ENCODE measurements around the gene DMD. TPM values are rescaled to one million over a fixed set of nuclear protein-coding genes. Genes with fewer than 3 reads are reported as not detected.
"Not testable (repeated sequence)": the region's sequence is repeated elsewhere in the genome, so short reads cannot be mapped to it uniquely, and the experiment has no call there.

Gene DMD
- total RNA-seq, 1 experiment from 2014 or later = 47.2 TPM

DNA sequence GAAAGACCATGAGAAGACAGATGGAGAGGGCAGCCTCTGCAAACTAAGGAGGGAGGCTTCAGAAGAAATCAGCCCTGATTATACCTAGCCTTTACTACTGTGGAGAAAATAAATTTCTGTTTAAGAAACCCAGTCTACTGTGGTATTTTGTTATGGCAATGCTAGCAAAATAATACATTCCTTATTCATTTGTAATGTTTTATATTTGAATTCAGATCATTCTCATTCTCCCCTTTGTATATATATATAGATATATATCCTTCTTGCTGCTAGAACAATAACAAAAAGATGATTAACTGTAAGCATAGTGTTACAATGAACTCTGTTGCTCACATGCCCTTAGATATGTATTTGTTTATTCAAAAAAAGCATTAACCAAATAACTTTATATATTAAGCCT lies 22.5 kb downstream of the DMD start:
- ChIA-PET CTCF (no interaction called here), POLR2A (no interaction called here)
- no peaks in the 10 kb centered on the region for H3K4me1 Mint-ChIP-seq (ENCODE audit: low read depth, unreplicated experiment)
- DNase-seq = no peak
- intact Hi-C loops (cut with micrococcal nuclease; ENCODE audit: unreplicated experiment) = no loop called here
- no peaks in the 10 kb centered on the region for H3K9me3 Mint-ChIP-seq (ENCODE audit: unreplicated experiment)
- H3K36me3 ChIP-seq (ENCODE audit: control insufficient read depth, insufficient read depth, low read length) = no peaks in the 10 kb centered on the region
- TF ChIP-seq, protein P1, sequence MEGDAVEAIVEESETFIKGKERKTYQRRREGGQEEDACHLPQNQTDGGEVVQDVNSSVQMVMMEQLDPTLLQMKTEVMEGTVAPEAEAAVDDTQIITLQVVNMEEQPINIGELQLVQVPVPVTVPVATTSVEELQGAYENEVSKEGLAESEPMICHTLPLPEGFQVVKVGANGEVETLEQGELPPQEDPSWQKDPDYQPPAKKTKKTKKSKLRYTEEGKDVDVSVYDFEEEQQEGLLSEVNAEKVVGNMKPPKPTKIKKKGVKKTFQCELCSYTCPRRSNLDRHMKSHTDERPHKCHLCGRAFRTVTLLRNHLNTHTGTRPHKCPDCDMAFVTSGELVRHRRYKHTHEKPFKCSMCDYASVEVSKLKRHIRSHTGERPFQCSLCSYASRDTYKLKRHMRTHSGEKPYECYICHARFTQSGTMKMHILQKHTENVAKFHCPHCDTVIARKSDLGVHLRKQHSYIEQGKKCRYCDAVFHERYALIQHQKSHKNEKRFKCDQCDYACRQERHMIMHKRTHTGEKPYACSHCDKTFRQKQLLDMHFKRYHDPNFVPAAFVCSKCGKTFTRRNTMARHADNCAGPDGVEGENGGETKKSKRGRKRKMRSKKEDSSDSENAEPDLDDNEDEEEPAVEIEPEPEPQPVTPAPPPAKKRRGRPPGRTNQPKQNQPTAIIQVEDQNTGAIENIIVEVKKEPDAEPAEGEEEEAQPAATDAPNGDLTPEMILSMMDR (IDR thresholded peaks at IDR 0.05; ENCODE audit: insufficient read depth in 1 of 2, low read depth in 1 of 2, low read length in 1 of 2, severe bottlenecking in 1 of 2, unreplicated experiment in 1 of 2) = no peak
- H3K4me1 ChIP-seq = no peaks in the 10 kb centered on the region
- no peak overlapping the region for H3K4me3 ChIP-seq (ENCODE audit: low read depth, low read length)
- no peak overlapping the region for H3K4me3 Mint-ChIP-seq (ENCODE audit: unreplicated experiment)
- H3K36me3 Mint-ChIP-seq (ENCODE audit: insufficient read depth, unreplicated experiment) = no peaks in the 10 kb centered on the region
- H3K9me3 ChIP-seq = no peaks in the 10 kb centered on the region
- no peaks in the 10 kb centered on the region for H3K27me3 ChIP-seq (replicated peaks; ENCODE audit: control insufficient read depth, insufficient read depth, low read length)
- BruUV-seq (replicated peaks) = no TSS peak
- no peak overlapping the region for H3K27ac Mint-ChIP-seq (ENCODE audit: unreplicated experiment)
- H3K27me3 Mint-ChIP-seq (ENCODE audit: insufficient read depth, unreplicated experiment) = no peaks in the 10 kb centered on the region

GRCh38 chrX:33188286-33188685 lies 23.1 kb downstream of the DMD start:
- Mint-ChIP-seq H3K9me3 (ENCODE audit: unreplicated experiment) (no peaks in the 10 kb centered on the region), H3K27ac (ENCODE audit: unreplicated experiment) (no peak overlapping the region), H3K36me3 (ENCODE audit: insufficient read depth, unreplicated experiment) (no peaks in the 10 kb centered on the region), H3K4me3 (ENCODE audit: unreplicated experiment) (no peak overlapping the region), H3K4me1 (ENCODE audit: low read depth, unreplicated experiment) (no peaks in the 10 kb centered on the region), H3K27me3 (ENCODE audit: insufficient read depth, unreplicated experiment) (no peaks in the 10 kb centered on the region)
- no peaks in the 10 kb centered on the region for H3K4me1 ChIP-seq
- BruUV-seq (replicated peaks) = no TSS peak
- TF ChIP-seq, protein P1 (IDR thresholded peaks at IDR 0.05; ENCODE audit: insufficient read depth in 1 of 2, low read depth in 1 of 2, low read length in 1 of 2, severe bottlenecking in 1 of 2, unreplicated experiment in 1 of 2) = no peak
- H3K4me3 ChIP-seq (ENCODE audit: low read depth, low read length) = no peak overlapping the region
- ChIA-PET POLR2A (no interaction called here), CTCF (no interaction called here)
- no peaks in the 10 kb centered on the region for H3K27me3 ChIP-seq (replicated peaks; ENCODE audit: control insufficient read depth, insufficient read depth, low read length)
- no peak for DNase-seq
- no peaks in the 10 kb centered on the region for H3K36me3 ChIP-seq (ENCODE audit: control insufficient read depth, insufficient read depth, low read length)
- intact Hi-C loops (cut with micrococcal nuclease; ENCODE audit: unreplicated experiment) = no loop called here
- no peaks in the 10 kb centered on the region for H3K9me3 ChIP-seq

GRCh38 chrX:33184803-33185202 lies 26.5 kb downstream of the DMD start:
- H3K9me3 Mint-ChIP-seq (ENCODE audit: unreplicated experiment); H3K4me3 Mint-ChIP-seq (ENCODE audit: unreplicated experiment); POLR2A ChIA-PET; H3K27me3 Mint-ChIP-seq (ENCODE audit: insufficient read depth, unreplicated experiment); H3K36me3 Mint-ChIP-seq (ENCODE audit: insufficient read depth, unreplicated experiment); intact Hi-C loops (cut with micrococcal nuclease; ENCODE audit: unreplicated experiment); CTCF ChIA-PET; H3K4me1 ChIP-seq; H3K4me1 Mint-ChIP-seq (ENCODE audit: low read depth, unreplicated experiment); H3K27me3 ChIP-seq (replicated peaks; ENCODE audit: control insufficient read depth, insufficient read depth, low read length); BruUV-seq (replicated peaks); H3K9me3 ChIP-seq; DNase-seq; H3K27ac Mint-ChIP-seq (ENCODE audit: unreplicated experiment); H3K4me3 ChIP-seq (ENCODE audit: low read depth, low read length); H3K36me3 ChIP-seq (ENCODE audit: control insufficient read depth, insufficient read depth, low read length): not testable (repeated sequence)

DNA sequence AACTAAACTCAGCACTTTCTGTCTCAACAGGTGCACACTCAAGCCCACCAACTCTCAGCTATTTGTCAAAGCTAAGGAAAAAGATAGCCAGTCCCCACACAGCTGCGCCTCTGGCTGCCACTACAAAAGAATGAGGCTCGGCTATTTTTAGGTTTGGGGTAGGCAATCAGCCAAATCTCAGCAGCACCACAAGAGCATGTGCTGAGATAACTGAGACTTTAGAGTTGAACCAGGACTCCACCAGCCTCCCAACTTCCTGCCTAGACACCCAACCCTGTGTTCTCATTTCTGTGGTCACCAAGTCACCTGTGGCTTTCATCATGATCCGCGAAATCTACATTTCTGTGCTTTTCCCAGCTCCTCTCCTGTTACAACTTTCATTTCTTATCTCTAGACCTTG lies 28.0 kb downstream of the DMD start:
- ChIA-PET POLR2A (no interaction called here), CTCF (no interaction called here)
- Mint-ChIP-seq H3K27ac (ENCODE audit: unreplicated experiment) (no peak overlapping the region), H3K4me1 (ENCODE audit: low read depth, unreplicated experiment) (no peaks in the 10 kb centered on the region), H3K27me3 (ENCODE audit: insufficient read depth, unreplicated experiment) (no peaks in the 10 kb centered on the region), H3K4me3 (ENCODE audit: unreplicated experiment) (no peak overlapping the region), H3K36me3 (ENCODE audit: insufficient read depth, unreplicated experiment) (no peaks in the 10 kb centered on the region), H3K9me3 (ENCODE audit: unreplicated experiment) (no peaks in the 10 kb centered on the region)
- H3K4me3 ChIP-seq (ENCODE audit: low read depth, low read length) = no peak overlapping the region
- H3K27me3 ChIP-seq (replicated peaks; ENCODE audit: control insufficient read depth, insufficient read depth, low read length) = no peaks in the 10 kb centered on the region
- H3K9me3 ChIP-seq = no peaks in the 10 kb centered on the region
- H3K36me3 ChIP-seq (ENCODE audit: control insufficient read depth, insufficient read depth, low read length) = no peaks in the 10 kb centered on the region
- TF ChIP-seq, protein P1 (IDR thresholded peaks at IDR 0.05; ENCODE audit: insufficient read depth in 1 of 2, low read depth in 1 of 2, low read length in 1 of 2, severe bottlenecking in 1 of 2, unreplicated experiment in 1 of 2) = no peak
- intact Hi-C loops (cut with micrococcal nuclease; ENCODE audit: unreplicated experiment) = no loop called here
- no peak for DNase-seq
- H3K4me1 ChIP-seq = no peaks in the 10 kb centered on the region
- BruUV-seq (replicated peaks) = no TSS peak

Measured in Caco-2 (cell line).